IPS-11a (cell line): ENCODE data around the gene VPS26B.

Source experiments
- H3K4me3 ChIP-seq: one replicate; pipeline ENCODE4 v1.5.1; 2013; ENCODE audit warnings: low read depth, low read length, control low read depth

Gene VPS26B

GRCh38 chr11:134257101-134257500 is 32.6 kb downstream of the VPS26B start:
- no peak overlapping the region for H3K4me3 ChIP-seq

- no peak overlapping the region for H3K4me3 ChIP-seq
These were observed 34.1 kb downstream of the VPS26B start for GRCh38 chr11:134258577-134258976.

- H3K4me3 ChIP-seq: no peak overlapping the region
These were observed 36.0 kb downstream of the VPS26B start for GRCh38 chr11:134260503-134260902.

- H3K4me3 ChIP-seq: no peak overlapping the region
These were observed 36.5 kb downstream of the VPS26B start for GRCh38 chr11:134260983-134261382.

- H3K4me3 ChIP-seq: no peak overlapping the region
These were observed 37.4 kb downstream of the VPS26B start for GRCh38 chr11:134261626-134262488.

- no peak overlapping the region for H3K4me3 ChIP-seq
These were observed 40.7 kb downstream of the VPS26B start for GRCh38 chr11:134264966-134265764.

GRCh38 chr11:134266440-134266839 is 42.0 kb downstream of the VPS26B start:
- no peak overlapping the region for H3K4me3 ChIP-seq

- H3K4me3 ChIP-seq: no peak overlapping the region
These were observed 42.4 kb downstream of the VPS26B start for GRCh38 chr11:134266841-134267251.

GRCh38 chr11:134267461-134267860 is 43.0 kb downstream of the VPS26B start:
- H3K4me3 ChIP-seq: no peak overlapping the region

GRCh38 chr11:134267966-134268365 is 43.5 kb downstream of the VPS26B start:
- no peak overlapping the region for H3K4me3 ChIP-seq

GRCh38 chr11:134270250-134270714 is 45.8 kb downstream of the VPS26B start:
- H3K4me3 ChIP-seq: no peak overlapping the region

GRCh38 chr11:134271978-134272377 is 47.5 kb downstream of the VPS26B start:
- no peak overlapping the region for H3K4me3 ChIP-seq

- no peak overlapping the region for H3K4me3 ChIP-seq
These were observed 48.2 kb downstream of the VPS26B start for GRCh38 chr11:134272381-134273316.

GRCh38 chr11:134273317-134273712 is 48.8 kb downstream of the VPS26B start:
- peak overlapping the region; percentile 1 for H3K4me3 ChIP-seq

GRCh38 chr11:134275188-134275533 is 50.7 kb downstream of the VPS26B start:
- peak overlapping the region; percentile 89 for H3K4me3 ChIP-seq

- H3K4me3 ChIP-seq: peak within 1 kb of the TSS; percentile 89
These were observed 51.3 kb downstream of the VPS26B start, which contains the start of gene GLB1L3 for GRCh38 chr11:134275534-134276395. GLB1L3 (plus strand) TSS chr11:134276379; CDS start chr11:134276741, 362 bp downstream.

GRCh38 chr11:134276396-134277182 is 52.1 kb downstream of the VPS26B start:
- peak overlapping the region; percentile 89 for H3K4me3 ChIP-seq

- H3K4me3 ChIP-seq: peak overlapping the region; percentile 89
These were observed 52.9 kb downstream of the VPS26B start for GRCh38 chr11:134277183-134278001.
